ENCODE data around the gene SULF2.

GRCh38 chr20:47667086-47667485, 118.2 kb downstream of the SULF2 start:
- no peak for TF ChIP-seq CTCF (IDR thresholded peaks at IDR 0.05)
- TF ChIP-seq EZH2 (IDR thresholded peaks at IDR 0.05; ENCODE audit: borderline replicate concordance, insufficient read depth, low read depth, low read length, poor library complexity, severe bottlenecking): no peak
